AML-193 (cell line): ENCODE results near the gene ZNF264.
"Not testable (repeated sequence)": the region's sequence is repeated elsewhere in the genome, so short reads cannot be mapped to it uniquely, and the experiment has no call there.

Experiments used
- DNase-seq, 2 experiments: peaks; one replicate each; lab custom pipeline; 2025; lab: John Stamatoyannopoulos, UW

Gene ZNF264

DNA sequence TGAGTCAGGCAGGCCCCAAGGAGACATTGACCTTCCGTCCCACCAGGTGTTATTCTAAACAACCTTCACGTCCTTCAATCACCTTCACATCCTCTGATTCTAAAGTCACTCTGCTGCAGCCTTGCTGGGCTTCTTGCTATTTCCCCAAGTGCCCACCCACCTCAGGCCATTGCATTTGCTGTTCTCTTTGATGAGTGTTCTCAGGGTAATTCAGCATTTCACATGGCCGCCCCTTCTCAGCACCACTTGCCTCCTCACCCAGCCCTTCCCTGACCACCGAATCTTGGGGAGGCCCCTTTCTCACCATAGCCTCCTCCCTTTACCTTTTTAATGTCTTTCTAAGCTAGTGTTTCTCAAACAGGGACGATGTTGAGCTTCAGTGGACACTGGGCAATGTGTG lies 53.8 kb downstream of the ZNF264 start:
- no peak for DNase-seq

DNA sequence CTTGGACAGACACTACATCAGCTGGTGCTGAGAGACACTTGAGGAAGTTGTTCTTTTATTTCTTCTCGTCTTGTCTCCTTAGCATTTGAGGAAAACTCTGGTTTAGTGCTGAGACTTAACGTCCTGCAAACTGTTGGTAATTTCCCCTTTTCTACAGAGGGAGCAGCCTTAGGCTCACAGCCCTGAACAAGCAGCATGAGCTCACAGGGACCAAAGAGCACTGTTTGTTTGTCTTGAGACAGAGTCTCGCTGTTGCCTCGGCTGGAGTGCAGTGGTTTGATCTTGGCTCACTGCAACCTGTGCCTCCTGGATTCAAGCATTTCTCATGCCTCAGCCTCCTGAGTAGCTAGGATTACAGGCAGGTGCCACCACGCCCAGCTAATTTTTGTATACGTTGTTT lies 54.7 kb downstream of the ZNF264 start:
- DNase-seq: no peak

DNA sequence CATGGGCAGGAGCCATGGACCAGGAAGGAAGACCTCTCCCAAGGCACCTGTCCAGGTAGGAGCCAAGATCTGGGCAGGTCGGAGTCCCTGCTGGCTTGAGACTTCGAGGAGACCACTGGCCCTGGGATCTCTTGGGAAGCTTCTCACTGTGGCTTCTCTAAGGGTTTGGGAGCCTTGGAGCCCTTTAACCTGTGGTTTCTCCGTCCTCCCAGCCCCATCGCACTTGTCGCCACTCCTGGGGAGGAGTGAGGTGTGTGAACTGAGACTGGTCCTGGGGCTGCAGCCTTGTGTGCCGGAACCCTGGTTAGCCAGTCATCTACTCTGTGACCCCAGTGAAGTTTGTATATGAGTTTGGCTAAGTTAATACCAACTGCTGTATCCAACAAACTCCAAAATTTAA lies 57.3 kb downstream of the ZNF264 start:
- DNase-seq: no peak

DNA sequence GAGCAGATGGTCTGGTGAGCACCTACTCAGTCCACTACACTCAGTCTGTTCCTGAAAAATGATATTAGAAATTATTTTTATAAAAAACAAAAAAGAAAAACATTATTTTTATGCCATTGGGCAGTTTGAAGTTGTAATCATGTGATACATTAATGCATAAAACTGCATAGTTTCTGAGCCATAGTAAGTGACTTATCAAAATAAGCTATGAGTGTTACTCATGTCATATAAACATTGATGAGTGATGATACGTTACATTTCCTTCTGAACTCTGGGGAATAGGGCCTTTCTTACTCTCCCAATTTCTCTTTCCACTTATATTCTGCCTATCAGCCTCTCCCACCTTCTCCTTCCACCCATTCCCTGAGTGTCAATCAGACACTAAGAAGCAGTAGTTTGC lies 58.0 kb downstream of the ZNF264 start:
- no peak for DNase-seq

DNA sequence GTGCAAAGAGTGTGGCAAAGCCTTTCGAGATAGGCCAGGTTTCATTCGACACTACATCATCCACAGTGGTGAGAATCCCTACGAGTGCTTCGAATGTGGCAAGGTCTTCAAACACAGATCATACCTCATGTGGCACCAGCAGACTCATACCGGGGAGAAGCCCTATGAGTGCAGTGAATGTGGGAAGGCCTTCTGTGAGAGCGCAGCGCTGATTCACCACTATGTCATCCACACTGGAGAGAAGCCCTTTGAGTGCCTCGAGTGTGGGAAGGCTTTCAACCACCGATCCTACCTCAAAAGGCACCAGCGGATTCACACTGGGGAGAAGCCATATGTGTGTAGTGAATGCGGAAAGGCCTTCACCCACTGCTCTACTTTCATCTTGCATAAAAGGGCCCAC lies 62.5 kb downstream of the ZNF264 start:
- DNase-seq: not testable (repeated sequence)

DNA sequence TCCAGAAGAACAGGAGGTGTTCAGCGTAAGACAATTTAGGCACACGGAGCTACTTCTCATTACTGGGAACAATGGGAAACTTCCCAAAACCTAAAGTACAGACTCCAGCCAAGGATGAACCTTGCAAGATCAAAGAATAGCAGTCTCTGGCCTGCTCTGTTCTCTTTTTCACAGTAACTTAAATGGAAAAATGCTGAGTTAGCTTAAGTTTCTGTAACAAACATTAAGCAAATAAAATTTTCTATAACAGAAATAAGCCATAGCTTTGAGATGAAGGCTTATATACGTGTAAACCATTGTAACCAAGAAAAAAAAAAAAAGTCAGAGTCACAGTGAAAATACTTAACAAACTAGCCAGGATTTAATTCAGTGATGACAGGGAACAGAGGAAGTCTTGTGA lies 70.7 kb downstream of the ZNF264 start:
- no peak for DNase-seq

DNA sequence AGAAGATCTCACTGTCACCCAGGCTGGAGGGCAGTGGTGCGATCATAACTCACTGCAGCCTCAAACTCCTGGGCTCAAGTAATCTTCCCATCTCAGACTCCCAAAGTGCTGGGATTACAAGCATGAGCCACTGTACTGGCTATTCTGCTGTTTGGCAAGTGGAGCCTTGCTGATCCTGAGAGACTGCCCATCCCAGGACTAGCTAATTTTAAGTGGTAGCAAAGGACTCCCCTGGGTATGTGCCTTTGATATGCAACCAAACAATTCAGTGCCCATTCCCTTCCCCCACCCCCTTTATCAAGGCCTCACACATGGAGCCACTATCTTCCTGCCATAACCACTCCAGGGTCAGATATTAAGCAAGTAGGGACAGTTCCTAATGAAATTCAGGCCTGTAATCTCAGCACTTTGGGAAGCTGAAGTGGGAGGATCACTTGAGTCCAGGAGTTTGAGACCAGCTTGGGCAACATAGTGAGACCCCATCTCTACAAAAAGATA lies 72.0 kb downstream of the ZNF264 start:
- no peak for DNase-seq

DNA sequence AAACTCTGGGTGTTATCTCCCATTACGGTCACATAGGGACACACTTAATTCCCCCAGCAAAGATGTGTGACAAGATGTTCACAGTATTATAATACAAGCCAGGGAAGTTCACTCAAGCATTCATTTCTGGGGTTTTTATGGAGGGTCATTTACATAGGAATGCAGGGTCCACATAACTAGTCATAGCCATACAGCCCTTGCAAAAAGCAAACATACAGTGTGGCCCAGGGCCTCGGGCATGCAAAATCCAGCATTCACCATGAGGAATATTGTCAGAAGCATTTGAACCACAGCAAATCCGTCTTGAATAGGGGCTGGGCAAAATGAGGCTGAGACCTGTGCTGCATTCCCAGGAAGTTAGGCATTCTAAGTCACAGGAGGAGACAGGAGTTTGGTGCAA lies 76.0 kb downstream of the ZNF264 start:
- DNase-seq: no peak

DNA sequence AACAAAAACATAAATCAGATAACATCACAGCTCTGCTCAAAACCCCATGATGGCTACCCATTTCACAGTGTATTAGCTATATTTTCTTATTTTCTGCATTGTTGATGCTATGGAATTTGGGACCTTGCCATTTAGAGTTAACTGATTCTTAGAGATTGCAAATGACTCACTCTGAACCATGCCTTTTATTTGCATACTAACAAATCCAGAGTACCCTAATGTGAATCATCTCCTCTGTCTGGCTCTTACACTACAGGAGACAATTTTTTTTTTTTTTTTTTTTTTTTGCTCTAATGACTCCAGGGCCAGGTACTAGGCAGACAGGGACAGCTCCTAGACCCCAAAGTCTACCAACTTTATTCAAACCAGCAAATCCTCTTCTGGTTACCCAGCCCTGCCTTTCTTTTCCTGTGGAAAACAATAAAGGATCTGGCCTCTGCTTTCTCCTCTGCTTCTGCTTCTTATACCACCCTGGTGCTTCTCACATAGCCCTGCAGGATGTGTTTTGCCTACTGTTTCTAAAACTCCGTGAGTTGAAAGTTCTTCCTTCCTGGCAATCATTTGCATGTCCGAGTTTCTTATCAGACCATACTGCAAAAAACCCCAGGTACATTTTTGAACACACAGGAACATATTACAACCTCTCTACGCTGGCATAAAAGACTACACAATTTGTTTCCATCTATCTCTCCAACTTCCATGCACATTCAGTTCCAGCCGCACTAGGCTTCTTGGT lies 78.4 kb downstream of the ZNF264 start:
- DNase-seq: no peak

DNA sequence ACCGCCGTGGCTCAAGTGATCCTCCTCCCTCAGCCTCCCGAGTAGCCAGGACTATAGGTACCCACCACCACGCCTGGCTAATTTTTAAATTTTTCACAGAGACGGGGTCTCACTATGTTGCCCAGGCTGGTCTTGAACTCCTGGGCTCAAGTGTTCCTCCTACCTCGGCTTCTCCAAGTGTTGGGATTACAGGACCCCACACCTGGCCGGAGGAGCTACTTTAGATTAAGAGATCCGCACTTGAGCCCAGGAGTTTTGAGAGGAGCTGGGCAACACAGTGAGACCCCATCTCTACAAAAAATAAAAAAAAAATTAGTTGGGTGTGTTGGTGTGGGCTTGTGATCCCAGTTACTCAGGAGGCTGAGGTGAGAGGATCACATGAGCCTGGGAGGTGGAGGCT lies 80.0 kb downstream of the ZNF264 start:
- no peak for DNase-seq
